ENCODE data around the gene ZNF367.

GRCh38 chr9:96442491-96442890 is 24.3 kb upstream of the ZNF367 start:
- TF ChIP-seq CTCF (IDR thresholded peaks at IDR 0.05 in 4 of 5, conservative IDR thresholded peaks at IDR 0.05 in 1 of 5) (no peak), POLR2A (IDR thresholded peaks at IDR 0.05) (no peak)

All from gastrocnemius medialis (tissue), 4 donors.